DND-41 (cell line): ENCODE results near the gene C11orf68.

Source experiments
- ATAC-seq: fragments of 200-7000 bp; cut with Tn5 transposase; 3 replicates; pipeline ENCODE4 v1.9.1; 2021; ENCODE audit warnings: low read depth; ENCODE audit not compliant: insufficient read depth
- DNase-seq: peaks from one replicate; pipeline ENCODE4 v3.0.0-alpha.2; 2020
- H2AFZ ChIP-seq: 2 replicates; pipeline ENCODE4 v1.6.0; 2012; ENCODE audit warnings: low read depth, low read length
- H3K27ac ChIP-seq: 2 replicates; pipeline ENCODE4 v1.5.1; 2012; ENCODE audit warnings: low read length, inconsistent platforms
- H3K27me3 ChIP-seq: fragments of 200-600 bp; sonication (generic); 2 replicates; pipeline ENCODE4 v1.6.0; 2012; ENCODE audit warnings: low read length, mild to moderate bottlenecking, inconsistent platforms; ENCODE audit not compliant: insufficient read depth, poor library complexity
- H3K36me3 ChIP-seq: 2 replicates; pipeline ENCODE4 v1.5.1; 2012; ENCODE audit warnings: low read length, inconsistent platforms; ENCODE audit not compliant: insufficient read depth
- H3K4me1 ChIP-seq: 2 replicates; pipeline ENCODE4 v1.5.1; 2012; ENCODE audit warnings: mild to moderate bottlenecking, low read length; ENCODE audit not compliant: insufficient read depth
- H3K4me2 ChIP-seq: 2 replicates; pipeline ENCODE4 v1.6.0; 2012; ENCODE audit warnings: mild to moderate bottlenecking, moderate library complexity, low read length, inconsistent platforms; ENCODE audit not compliant: insufficient read depth
- H3K4me3 ChIP-seq, 2 experiments: fragments of 200-600 bp in 1 of 2; shearing (Covaris generic) in 1 of 2; 2 replicates each; pipeline ENCODE4 v1.5.1; 2012 to 2016; ENCODE audit warnings: inconsistent platforms in 2 of 2, low read length in 2 of 2, mild to moderate bottlenecking in 2 of 2, low read depth in 1 of 2, moderate library complexity in 1 of 2
- H3K79me2 ChIP-seq: 2 replicates; pipeline ENCODE4 v1.6.0; 2012; ENCODE audit warnings: low read length, inconsistent platforms; ENCODE audit not compliant: insufficient read depth
- H3K9ac ChIP-seq: 2 replicates; pipeline ENCODE4 v1.6.0; 2012; ENCODE audit warnings: low read depth, mild to moderate bottlenecking, inconsistent platforms, low read length, moderate library complexity
- H3K9me3 ChIP-seq: 2 replicates; pipeline ENCODE4 v1.5.1; 2012; ENCODE audit warnings: low read length, moderate library complexity, mild to moderate bottlenecking, inconsistent platforms; ENCODE audit not compliant: insufficient read depth, severe bottlenecking
- H4K20me1 ChIP-seq: 2 replicates; pipeline ENCODE4 v1.6.0; 2012; ENCODE audit warnings: low read length; ENCODE audit not compliant: insufficient read depth
- CTCF ChIP-seq: IDR thresholded peaks from 2 replicates; pipeline ENCODE4 v1.5.1; 2012; ENCODE audit warnings: borderline replicate concordance, low read length, moderate library complexity, mild to moderate bottlenecking; ENCODE audit not compliant: poor library complexity, severe bottlenecking; ENCODE audit errors: extremely low read depth
- EZH2 ChIP-seq: IDR thresholded peaks from 3 replicates; pipeline ENCODE4 v1.6.1; 2012; ENCODE audit warnings: borderline replicate concordance, low read depth, mild to moderate bottlenecking, moderate library complexity, low read length, inconsistent platforms; ENCODE audit not compliant: severe bottlenecking

Gene C11orf68

GRCh38 chr11:65942531-65942930, 23.7 kb upstream of the C11orf68 start:
- H4K20me1 ChIP-seq: no peaks in the 10 kb centered on the region
- H3K4me3 ChIP-seq: no peak overlapping the region

GRCh38 chr11:65941720-65942310, 23.0 kb upstream of the C11orf68 start:
- Histone ChIP-seq H3K36me3 (no peaks in the 10 kb centered on the region), H3K9me3 (no peaks in the 10 kb centered on the region), H3K27me3 (peaks cover 8% of the 10 kb centered on the region), H3K4me2 (no peak overlapping the region), H2AFZ (no peak overlapping the region), H3K27ac (no peak overlapping the region), H3K79me2 (no peaks in the 10 kb centered on the region), H3K4me1 (no peaks in the 10 kb centered on the region), H4K20me1 (no peaks in the 10 kb centered on the region), H3K9ac (no peak overlapping the region), H3K4me3 (no peak overlapping the region)
- no peak for ATAC-seq
- DNase-seq: no peak
- TF ChIP-seq CTCF: no peak
- no peak for TF ChIP-seq EZH2

More at GRCh38 chr11:65942531-65942930, 23.7 kb upstream of the C11orf68 start:
- H3K9me3 ChIP-seq: no peaks in the 10 kb centered on the region
- H3K9ac ChIP-seq: no peak overlapping the region
- H3K79me2 ChIP-seq: no peaks in the 10 kb centered on the region
- H3K4me2 ChIP-seq: no peak overlapping the region
- no peak overlapping the region for H3K27ac ChIP-seq
- no peak for TF ChIP-seq EZH2
- no peak for TF ChIP-seq CTCF
- ATAC-seq (no peak), DNase-seq (no peak)
- H3K27me3 ChIP-seq: peaks cover 5% of the 10 kb centered on the region
- H3K36me3 ChIP-seq: no peaks in the 10 kb centered on the region
- no peak overlapping the region; the same call in 1 of the 2 replicates for H2AFZ ChIP-seq
- H3K4me1 ChIP-seq: no peaks in the 10 kb centered on the region

- no peak overlapping the region for H2AFZ ChIP-seq
- TF ChIP-seq EZH2 (no peak), CTCF (no peak)
These were observed 18.9 kb upstream of the C11orf68 start for GRCh38 chr11:65937766-65938165.

GRCh38 chr11:65934014-65934413, 15.2 kb upstream of the C11orf68 start:
- Histone ChIP-seq H4K20me1 (no peaks in the 10 kb centered on the region), H2AFZ (no peak overlapping the region), H3K27me3 (peaks cover 8% of the 10 kb centered on the region), H3K36me3 (no peaks in the 10 kb centered on the region), H3K4me3 (no peak overlapping the region), H3K9ac (no peak overlapping the region), H3K27ac (no peak overlapping the region), H3K9me3 (no peaks in the 10 kb centered on the region), H3K4me1 (peaks cover 8% of the 10 kb centered on the region), H3K79me2 (no peaks in the 10 kb centered on the region), H3K4me2 (no peak overlapping the region)
- DNase-seq (no peak), ATAC-seq (no peak)
- TF ChIP-seq EZH2 (no peak), CTCF (no peak)

More at GRCh38 chr11:65937766-65938165, 18.9 kb upstream of the C11orf68 start:
- no peaks in the 10 kb centered on the region for H3K36me3 ChIP-seq
- H3K4me1 ChIP-seq: no peaks in the 10 kb centered on the region
- ATAC-seq (no peak), DNase-seq (no peak)
- H3K4me2 ChIP-seq: no peak overlapping the region
- no peaks in the 10 kb centered on the region for H3K9me3 ChIP-seq
- no peak overlapping the region for H3K9ac ChIP-seq
- peaks cover 8% of the 10 kb centered on the region for H3K27me3 ChIP-seq
- no peak overlapping the region for H3K4me3 ChIP-seq
- no peaks in the 10 kb centered on the region for H4K20me1 ChIP-seq
- no peak overlapping the region for H3K27ac ChIP-seq
- no peaks in the 10 kb centered on the region for H3K79me2 ChIP-seq
